HepG2 (cell line): ENCODE results near the gene CCDC57. TPM values are rescaled to one million over a fixed set of nuclear protein-coding genes. Genes with fewer than 3 reads are reported as not detected.

ENCODE experiments used
- ATF1 ChIP-seq: IDR thresholded peaks from 2 replicates; pipeline ENCODE4 v1.6.1; 2016; ENCODE audit warnings: mild to moderate bottlenecking, control low read depth
- GATAD2A ChIP-seq: IDR thresholded peaks from 2 replicates; pipeline ENCODE4 v1.6.1; 2016
- HOXA7 ChIP-seq: sonication (generic); formaldehyde crosslinking; IDR thresholded peaks from 2 replicates; pipeline ENCODE4 v1.8.1; 2022; ENCODE audit warnings: mild to moderate bottlenecking, missing genetic modification reagents, moderate library complexity
- MAFK ChIP-seq, 2 experiments: IDR thresholded peaks in 1 of 2; conservative IDR thresholded peaks in 1 of 2; 2 replicates each; pipeline ENCODE4 v1.6.1; 2011; ENCODE audit warnings: improper control_type of control experiment in 2 of 2, low read length in 2 of 2
- NFIB ChIP-seq: sonication (generic); formaldehyde crosslinking; IDR thresholded peaks from 2 replicates; pipeline ENCODE4 v1.9.0; 2021; ENCODE audit warnings: missing genetic modification reagents, mild to moderate bottlenecking, borderline replicate concordance
- SAP130 ChIP-seq: IDR thresholded peaks from 2 replicates; pipeline ENCODE4 v1.6.1; 2016; ENCODE audit warnings: low read depth
- TCF7L2 ChIP-seq: IDR thresholded peaks from 2 replicates; pipeline ENCODE4 v1.6.1; 2011; ENCODE audit warnings: mild to moderate bottlenecking, low read depth, low read length, moderate library complexity
- TSC22D2 ChIP-seq: sonication (generic); formaldehyde crosslinking; IDR thresholded peaks from 2 replicates; pipeline ENCODE4 v1.5.1; 2020; ENCODE audit warnings: missing genetic modification reagents, mild to moderate bottlenecking, borderline replicate concordance
- ZNF589 ChIP-seq: sonication (generic); formaldehyde crosslinking; conservative IDR thresholded peaks from 2 replicates; pipeline ENCODE4 v1.8.0; 2022; ENCODE audit warnings: mild to moderate bottlenecking, moderate library complexity, missing genetic modification reagents
- ZNF646 ChIP-seq: sonication (generic); formaldehyde crosslinking; IDR thresholded peaks from 2 replicates; pipeline ENCODE4 v1.9.0; 2021; ENCODE audit warnings: mild to moderate bottlenecking, missing genetic modification reagents
- ZNF660 ChIP-seq: sonication (generic); formaldehyde crosslinking; IDR thresholded peaks from 2 replicates; pipeline ENCODE4 v1.5.1; 2020; ENCODE audit warnings: mild to moderate bottlenecking, low read depth, missing genetic modification reagents, borderline replicate concordance
- ZNF724P ChIP-seq: sonication (generic); formaldehyde crosslinking; IDR thresholded peaks from 2 replicates; pipeline ENCODE4 v1.8.0; 2022; ENCODE audit warnings: missing genetic modification reagents, borderline replicate concordance
- ZNF749 ChIP-seq: sonication (generic); formaldehyde crosslinking; IDR thresholded peaks from 2 replicates; pipeline ENCODE4 v1.8.0; 2022; ENCODE audit warnings: mild to moderate bottlenecking, missing genetic modification reagents, moderate library complexity, borderline replicate concordance
- polyA plus RNA-seq, 8 experiments: library from polyadenylated mRNA; depleted of rRNA in 3 of 8; stranded (reverse) in 7 of 8; unstranded in 1 of 8; fragments of >200 nt; fragmentation: Illumina TruSeq in 4 of 8; extraction: Trizol in 4 of 8; gene quantifications; 2 replicates each; pipeline versions ENCODE4 v1.2.1 to v1.2.3, GENCODE V29; 2011 to 2016; ENCODE audit warnings: low read depth in 4 of 8, missing spikeins in 1 of 8, mixed read lengths in 1 of 8; ENCODE audit not compliant: insufficient read depth in 1 of 8
- total RNA-seq, 5 experiments: library from RNA; depleted of rRNA; stranded (reverse); fragments of >200 nt; fragmentation: Illumina TruSeq; extraction: Trizol; gene quantifications; 2 replicates each; pipeline ENCODE4 v1.2.3, GENCODE V29; 2016; ENCODE audit warnings: low read depth in 1 of 5

Gene CCDC57
- total and polyA plus RNA-seq, 2 of the 13 experiments (the other 11 are each of a cell fraction or from before 2014, with no cell fraction given), result 59.3 to 59.9 TPM

- TF ChIP-seq ZNF646 (no peak), HOXA7 (CRISPR knock-in tag) (0 out of 2 replicates have a peak, but pooled peaks have one; percentile 50), TSC22D2 (CRISPR knock-in tag) (peak; percentile 95), ZNF589 (CRISPR knock-in tag) (0 out of 2 replicates have a peak, but pooled peaks have one; percentile 42), NFIB (CRISPR knock-in tag) (no peak), SAP130 (peak; percentile 98), ATF1 (CRISPR knock-in tag) (no peak), MAFK (conservative IDR thresholded peaks at IDR 0.05 in 1 of 2, IDR thresholded peaks at IDR 0.05 in 1 of 2; ENCODE audit: low read length in 2 of 2) (no peak), ZNF660 (CRISPR knock-in tag) (no peak), ZNF749 (peak; percentile 91; the same call in 1 of the 2 replicates), GATAD2A (peak; percentile 89), TCF7L2 (no peak), ZNF724P (CRISPR knock-in tag) (peak; percentile 76; the same call in 1 of the 2 replicates)
- TF ChIP-seq, all 625 proteins: peak for 363
Observed at GRCh38 chr17:82105882-82106687, 106.6 kb downstream of the CCDC57 start (continued).
